HEK293 (cell line): Measurements from ENCODE around the gene ZMYM5.
A peak's percentile ranks its signal among the peaks of the same experiment; 100 is the strongest.
"Not testable (repeated sequence)": the region's sequence is repeated elsewhere in the genome, so short reads cannot be mapped to it uniquely, and the experiment has no call there.

Source experiments
- CTCF ChIA-PET: fragments of 350-600 bp; formaldehyde crosslinking; extraction: SDS; loops from one replicate; lab custom pipeline; 2021; ENCODE audit warnings: antibody characterized with exemption; lab: Yijun Ruan, JAX
- POLR2A ChIA-PET: fragments of 300-600 bp; formaldehyde crosslinking; extraction: SDS; loops from one replicate; lab custom pipeline; 2020; ENCODE audit warnings: antibody characterized with exemption, inconsistent platforms; lab: Yijun Ruan, JAX
- H3K27ac ChIP-seq: fragments of 200-500 bp; sonication (Bioruptor generic); 2 replicates; pipeline ENCODE4 v1.5.1; 2014; ENCODE audit warnings: low read depth, low read length, control low read depth, inconsistent platforms; ENCODE audit errors: extremely low read depth
- H3K36me3 ChIP-seq, 2 experiments: fragments of 200-500 bp in 1 of 2; sonication (Bioruptor generic) in 1 of 2; 1 replicate in 1 of 2; 2 replicates in 1 of 2; pipeline ENCODE4 v1.5.1; 2014 to 2017; ENCODE audit warnings: inconsistent platforms in 2 of 2, low read length in 2 of 2; ENCODE audit not compliant: control insufficient read depth in 2 of 2, insufficient read depth in 1 of 2
- H3K4me1 ChIP-seq: fragments of 200-500 bp; sonication (Bioruptor generic); 2 replicates; pipeline ENCODE4 v1.5.1; 2014; ENCODE audit warnings: mild to moderate bottlenecking, low read length, inconsistent platforms; ENCODE audit not compliant: control insufficient read depth, insufficient read depth
- H3K4me3 ChIP-seq: 2 replicates; pipeline ENCODE4 v1.5.1; 2011; ENCODE audit warnings: low read depth, mild to moderate bottlenecking, control low read depth, low read length, moderate library complexity
- H3K9me3 ChIP-seq: fragments of 200-500 bp; sonication (Bioruptor generic); 2 replicates; pipeline ENCODE4 v1.5.1; 2014; ENCODE audit warnings: low read depth, low read length, inconsistent platforms; ENCODE audit not compliant: control insufficient read depth, insufficient read depth
- IKZF3 ChIP-seq: fragments of 450-650 bp; IDR thresholded peaks from 2 replicates; pipeline ENCODE4 v1.5.0; 2018; ENCODE audit warnings: missing biosample characterization, mild to moderate bottlenecking, missing genetic modification characterization, moderate library complexity
- KLF1 ChIP-seq: fragments of 450-650 bp; formaldehyde crosslinking; IDR thresholded peaks from 2 replicates; pipeline ENCODE4 v1.5.1; 2016; ENCODE audit warnings: missing biosample characterization, missing genetic modification characterization
- MZF1 ChIP-seq: fragments of 450-650 bp; formaldehyde crosslinking; IDR thresholded peaks from 2 replicates; pipeline ENCODE4 v1.5.1; 2017; ENCODE audit warnings: missing biosample characterization, missing genetic modification characterization, borderline replicate concordance
- PRDM2 ChIP-seq: fragments of 450-650 bp; formaldehyde crosslinking; IDR thresholded peaks from 2 replicates; pipeline ENCODE4 v1.5.1; 2016; ENCODE audit warnings: missing biosample characterization, missing genetic modification characterization, borderline replicate concordance
- ZBTB44 ChIP-seq: fragments of 450-650 bp; IDR thresholded peaks from 2 replicates; pipeline ENCODE4 v1.5.1; 2018; ENCODE audit warnings: missing biosample characterization, mild to moderate bottlenecking, missing genetic modification characterization
- ZNF140 ChIP-seq: fragments of 450-650 bp; formaldehyde crosslinking; IDR thresholded peaks from 2 replicates; pipeline ENCODE4 v1.5.1; 2016; ENCODE audit warnings: missing biosample characterization, missing genetic modification characterization
- ZNF473 ChIP-seq: fragments of 450-650 bp; formaldehyde crosslinking; IDR thresholded peaks from 2 replicates; pipeline ENCODE4 v1.5.1; 2017; ENCODE audit warnings: missing biosample characterization, missing genetic modification characterization
- ZNF521 ChIP-seq: fragments of 450-650 bp; formaldehyde crosslinking; IDR thresholded peaks from 2 replicates; pipeline ENCODE4 v1.5.1; 2017; ENCODE audit warnings: missing biosample characterization, mild to moderate bottlenecking, missing genetic modification characterization
- ZNF529 ChIP-seq: fragments of 450-650 bp; formaldehyde crosslinking; IDR thresholded peaks from 2 replicates; pipeline ENCODE4 v1.5.1; 2017; ENCODE audit warnings: missing genetic modification characterization, missing biosample characterization; ENCODE audit not compliant: insufficient replicate concordance
- ZNF571 ChIP-seq: fragments of 450-650 bp; formaldehyde crosslinking; IDR thresholded peaks from 2 replicates; pipeline ENCODE4 v1.5.0; 2017; ENCODE audit warnings: missing biosample characterization, missing genetic modification characterization
- ZNF639 ChIP-seq: fragments of 450-650 bp; formaldehyde crosslinking; IDR thresholded peaks from 2 replicates; pipeline ENCODE4 v1.5.1; 2016; ENCODE audit warnings: missing biosample characterization, missing genetic modification characterization
- ZNF837 ChIP-seq: fragments of 450-650 bp; formaldehyde crosslinking; IDR thresholded peaks from 2 replicates; pipeline ENCODE4 v1.5.1; 2016; ENCODE audit warnings: missing biosample characterization, missing genetic modification characterization

Gene ZMYM5

GRCh38 chr13:19863323-19864023 is at the start of gene ZMYM5 (continued):
- TF ChIP-seq ZBTB44 (tag by site-specific recombination) = no peak
- no peak for TF ChIP-seq ZNF837 (tag by site-specific recombination)
- TF ChIP-seq ZNF571 (tag by site-specific recombination) = no peak

- POLR2A ChIA-PET = interaction anchor here (1.1 kb wide), 1 partner anchor 47 kb away, joined by 3 read pairs; the partner anchor contains the start of gene ZMYM5
- CTCF ChIA-PET = no interaction called here
Observed at GRCh38 chr13:19910336-19911072, 47.1 kb upstream of the ZMYM5 start.

GRCh38 chr13:19908350-19908986 is 45.0 kb upstream of the ZMYM5 start:
- Histone ChIP-seq H3K4me3 (no peak overlapping the region), H3K9me3 (no peaks in the 10 kb centered on the region), H3K4me1 (no peaks in the 10 kb centered on the region), H3K36me3 (no peaks in the 10 kb centered on the region)
- CTCF ChIA-PET = interaction anchor here (0.7 kb wide), 1 partner anchor 271 kb away, joined by 4 read pairs; no protein-coding TSS in a partner anchor
- no peak for TF ChIP-seq IKZF3
- peak; percentile 41; the same call in 1 of the 2 replicates for TF ChIP-seq MZF1
- TF ChIP-seq, all 188 proteins: peak for 1
- POLR2A ChIA-PET = no interaction called here
- no peak overlapping the region for H3K27ac ChIP-seq

More at GRCh38 chr13:19910336-19911072, 47.1 kb upstream of the ZMYM5 start:
- peak; percentile 71 for TF ChIP-seq KLF1 (tag by site-specific recombination)
- TF ChIP-seq ZNF521 = no peak
- Histone ChIP-seq H3K4me1 (no peaks in the 10 kb centered on the region), H3K4me3 (no peak overlapping the region), H3K36me3 (no peaks in the 10 kb centered on the region), H3K27ac (no peak overlapping the region), H3K9me3 (no peaks in the 10 kb centered on the region)

- H3K9me3 ChIP-seq, H3K36me3 ChIP-seq, POLR2A ChIA-PET, H3K4me1 ChIP-seq, H3K4me3 ChIP-seq, H3K27ac ChIP-seq: not testable (repeated sequence)
- CTCF ChIA-PET = interaction anchor here (1.0 kb wide), 1 partner anchor 9 kb away, joined by 4 read pairs; no protein-coding TSS in a partner anchor
Observed at GRCh38 chr13:19905487-19906195, 42.2 kb upstream of the ZMYM5 start.

- no peak overlapping the region for H3K27ac ChIP-seq
- no peaks in the 10 kb centered on the region for H3K4me1 ChIP-seq
- H3K9me3 ChIP-seq = no peaks in the 10 kb centered on the region
- H3K36me3 ChIP-seq = no peaks in the 10 kb centered on the region
- ChIA-PET CTCF (interaction anchor here (0.6 kb wide), 1 partner anchor 23 kb away, joined by 3 read pairs; no protein-coding TSS in a partner anchor), POLR2A (no interaction called here)
- H3K4me3 ChIP-seq = no peak overlapping the region
- TF ChIP-seq ZNF140 (tag by site-specific recombination) (no peak), ZNF571 (tag by site-specific recombination) (no peak), ZNF529 (tag by site-specific recombination) (no peak), PRDM2 (tag by site-specific recombination) (no peak), KLF1 (tag by site-specific recombination) (no peak), ZNF639 (tag by site-specific recombination) (no peak), ZNF473 (no peak)
Observed at GRCh38 chr13:19890030-19890429, 26.6 kb upstream of the ZMYM5 start.
